Measurements from ENCODE around the gene DIABLO.

The DIABLO gene

GRCh38 chr12:122238861-122239260 is 13.0 kb upstream of the DIABLO start:
- no peak overlapping the region for H3K4me3 ChIP-seq (ENCODE audit: low read depth, low read length)
- TF ChIP-seq, protein P1, sequence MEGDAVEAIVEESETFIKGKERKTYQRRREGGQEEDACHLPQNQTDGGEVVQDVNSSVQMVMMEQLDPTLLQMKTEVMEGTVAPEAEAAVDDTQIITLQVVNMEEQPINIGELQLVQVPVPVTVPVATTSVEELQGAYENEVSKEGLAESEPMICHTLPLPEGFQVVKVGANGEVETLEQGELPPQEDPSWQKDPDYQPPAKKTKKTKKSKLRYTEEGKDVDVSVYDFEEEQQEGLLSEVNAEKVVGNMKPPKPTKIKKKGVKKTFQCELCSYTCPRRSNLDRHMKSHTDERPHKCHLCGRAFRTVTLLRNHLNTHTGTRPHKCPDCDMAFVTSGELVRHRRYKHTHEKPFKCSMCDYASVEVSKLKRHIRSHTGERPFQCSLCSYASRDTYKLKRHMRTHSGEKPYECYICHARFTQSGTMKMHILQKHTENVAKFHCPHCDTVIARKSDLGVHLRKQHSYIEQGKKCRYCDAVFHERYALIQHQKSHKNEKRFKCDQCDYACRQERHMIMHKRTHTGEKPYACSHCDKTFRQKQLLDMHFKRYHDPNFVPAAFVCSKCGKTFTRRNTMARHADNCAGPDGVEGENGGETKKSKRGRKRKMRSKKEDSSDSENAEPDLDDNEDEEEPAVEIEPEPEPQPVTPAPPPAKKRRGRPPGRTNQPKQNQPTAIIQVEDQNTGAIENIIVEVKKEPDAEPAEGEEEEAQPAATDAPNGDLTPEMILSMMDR (IDR thresholded peaks at IDR 0.05; ENCODE audit: low read depth, low read length): no peak
- no peak for TF ChIP-seq MYC (IDR thresholded peaks at IDR 0.05; ENCODE audit: low read depth, low read length)
- no peak for TF ChIP-seq POLR2A (IDR thresholded peaks at IDR 0.05; ENCODE audit: extremely low read depth, insufficient read length)
- TF ChIP-seq MAX (IDR thresholded peaks at IDR 0.05; ENCODE audit: low read depth, low read length): no peak
- DNase-seq (ENCODE audit: low read depth): no peak

DNA sequence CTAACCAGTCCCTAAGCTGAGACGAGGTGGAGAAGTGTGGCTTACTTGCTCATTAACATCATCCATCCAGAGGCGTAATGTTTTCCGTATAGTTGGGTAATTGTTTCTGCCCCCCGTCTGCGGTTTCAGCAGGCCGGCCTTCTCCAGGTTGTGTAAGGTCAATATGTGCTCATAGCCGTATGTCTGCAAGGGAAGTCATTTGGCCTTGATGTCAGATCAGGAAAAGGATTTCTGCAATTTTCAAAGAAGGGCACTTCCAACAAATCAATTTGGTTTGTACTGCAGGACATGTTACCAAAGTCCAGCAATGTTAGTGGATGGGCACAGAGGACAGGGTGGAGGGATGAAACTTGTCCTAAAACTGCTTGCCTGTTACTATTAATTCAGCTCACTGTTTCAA is 9.9 kb upstream of the DIABLO start:
- peak; percentile 90 for DNase-seq (ENCODE audit: low read depth)
- H3K4me3 ChIP-seq (ENCODE audit: low read depth, low read length): no peak overlapping the region
- TF ChIP-seq, protein P1 (IDR thresholded peaks at IDR 0.05; ENCODE audit: low read depth, low read length): no peak
- TF ChIP-seq POLR2A (IDR thresholded peaks at IDR 0.05; ENCODE audit: extremely low read depth, insufficient read length) (no peak), MAX (IDR thresholded peaks at IDR 0.05; ENCODE audit: low read depth, low read length) (no peak), MYC (IDR thresholded peaks at IDR 0.05; ENCODE audit: low read depth, low read length) (no peak)

GRCh38 chr12:122232691-122233090 is 6.8 kb upstream of the DIABLO start:
- TF ChIP-seq MYC (IDR thresholded peaks at IDR 0.05; ENCODE audit: low read depth, low read length) (no peak), MAX (IDR thresholded peaks at IDR 0.05; ENCODE audit: low read depth, low read length) (no peak), POLR2A (IDR thresholded peaks at IDR 0.05; ENCODE audit: extremely low read depth, insufficient read length) (no peak)
- TF ChIP-seq, protein P1 (IDR thresholded peaks at IDR 0.05; ENCODE audit: low read depth, low read length): no peak
- H3K4me3 ChIP-seq (ENCODE audit: low read depth, low read length): no peak overlapping the region
- no peak for DNase-seq (ENCODE audit: low read depth)

DNA sequence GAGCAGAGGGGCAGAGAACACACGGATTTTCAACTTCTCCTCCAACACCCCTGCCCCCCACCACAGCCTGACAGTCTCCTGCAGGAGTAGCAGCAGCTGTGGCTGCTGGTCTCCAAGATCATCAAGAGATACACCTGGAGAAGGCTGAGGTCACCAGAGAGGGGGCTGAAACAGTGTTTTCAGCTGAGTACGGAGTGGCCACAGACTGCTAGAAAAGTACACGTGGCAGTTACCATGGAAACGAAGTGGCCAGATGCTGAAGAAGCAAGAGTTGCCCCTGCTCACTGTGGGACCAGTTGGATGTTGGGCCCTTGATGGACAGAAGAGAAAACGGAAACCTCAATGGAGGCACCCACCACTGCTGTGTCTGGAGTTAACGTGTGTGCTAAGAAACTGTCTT is 4.9 kb upstream of the DIABLO start:
- H3K4me3 ChIP-seq (ENCODE audit: low read depth, low read length): no peak overlapping the region
- no peak for TF ChIP-seq MYC (IDR thresholded peaks at IDR 0.05; ENCODE audit: low read depth, low read length)
- no peak for TF ChIP-seq POLR2A (IDR thresholded peaks at IDR 0.05; ENCODE audit: extremely low read depth, insufficient read length)
- TF ChIP-seq, protein P1 (IDR thresholded peaks at IDR 0.05; ENCODE audit: low read depth, low read length): no peak
- TF ChIP-seq MAX (IDR thresholded peaks at IDR 0.05; ENCODE audit: low read depth, low read length): no peak
- no peak for DNase-seq (ENCODE audit: low read depth)

DNA sequence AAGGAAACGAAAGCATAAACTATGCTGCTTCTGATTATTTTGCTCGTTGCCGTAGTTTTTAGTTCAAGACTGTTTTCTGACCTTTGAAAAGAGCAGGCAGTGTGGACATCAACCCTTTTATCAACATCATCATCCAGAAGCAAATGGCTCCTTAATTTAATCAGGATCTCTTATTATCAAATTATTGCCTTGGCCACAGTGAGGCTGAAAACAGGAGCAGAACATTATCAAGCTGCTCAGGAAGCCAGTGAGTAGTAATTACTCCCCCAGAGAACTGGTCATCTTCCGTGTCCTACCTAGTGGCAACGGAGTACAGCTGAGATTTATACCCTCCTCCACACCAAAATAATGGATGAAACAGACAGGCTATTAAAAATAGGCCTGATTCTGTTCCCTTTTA is 2.2 kb upstream of the DIABLO start:
- TF ChIP-seq, protein P1 (IDR thresholded peaks at IDR 0.05; ENCODE audit: low read depth, low read length): no peak
- no peak for TF ChIP-seq MYC (IDR thresholded peaks at IDR 0.05; ENCODE audit: low read depth, low read length)
- no peak for TF ChIP-seq MAX (IDR thresholded peaks at IDR 0.05; ENCODE audit: low read depth, low read length)
- no peak for TF ChIP-seq POLR2A (IDR thresholded peaks at IDR 0.05; ENCODE audit: extremely low read depth, insufficient read length)
- H3K4me3 ChIP-seq (ENCODE audit: low read depth, low read length): no peak overlapping the region

GRCh38 chr12:122227341-122227740 is 1.5 kb upstream of the DIABLO start:
- TF ChIP-seq POLR2A (IDR thresholded peaks at IDR 0.05; ENCODE audit: extremely low read depth, insufficient read length) (no peak), MYC (IDR thresholded peaks at IDR 0.05; ENCODE audit: low read depth, low read length) (no peak), MAX (IDR thresholded peaks at IDR 0.05; ENCODE audit: low read depth, low read length) (no peak)
- TF ChIP-seq, protein P1 (IDR thresholded peaks at IDR 0.05; ENCODE audit: low read depth, low read length): no peak
- no peak overlapping the region for H3K4me3 ChIP-seq (ENCODE audit: low read depth, low read length)
- DNase-seq (ENCODE audit: low read depth): no peak

More for the DNA sequence above, 2.2 kb upstream of the DIABLO start:
- no peak for DNase-seq (ENCODE audit: low read depth)

All from NB4 (cell line).